Ascending aorta (tissue), 2 donors: ENCODE results near the gene SSC5D. TPM values are rescaled to one million over a fixed set of nuclear protein-coding genes. Genes with fewer than 3 reads are reported as not detected.

Experiments
- DNase-seq, 2 donors: peaks; one replicate each; pipeline ENCODE4 v3.0.0-alpha.2; 2019; ENCODE audit warnings: low spot score in 2 of 2
- H3K27ac ChIP-seq, 2 donors: fragments of 200-600 bp; sonication (generic); one replicate each; pipeline ENCODE4 v1.5.1; 2016 to 2017; ENCODE audit warnings: mild to moderate bottlenecking in 1 of 2
- H3K27me3 ChIP-seq: fragments of 200-600 bp; sonication (generic); one replicate; pipeline ENCODE4 v1.5.1; 2017
- H3K36me3 ChIP-seq, 2 donors: fragments of 200-600 bp; sonication (generic); one replicate each; pipeline ENCODE4 v1.5.1; 2016
- H3K4me1 ChIP-seq, 2 donors: fragments of 200-600 bp; sonication (generic); one replicate each; pipeline ENCODE4 v1.5.1; 2016 to 2017; ENCODE audit warnings: mild to moderate bottlenecking in 1 of 2
- H3K4me3 ChIP-seq, 2 donors: fragments of 200-600 bp; sonication (generic); one replicate each; pipeline ENCODE4 v1.5.1; 2016 to 2017; ENCODE audit warnings: mild to moderate bottlenecking in 1 of 2
- H3K9me3 ChIP-seq, 2 donors: fragments of 200-600 bp; sonication (generic); one replicate each; pipeline ENCODE4 v1.5.1; 2016
- intact Hi-C: fragments of 100-400 bp; cut with DNase I; formaldehyde crosslinking; loops from one replicate; pipeline ENCODE4 v1.15.1; 2023
- total RNA-seq: library from RNA; depleted of rRNA; stranded (reverse); fragments of >200 nt; gene quantifications from one replicate; pipeline ENCODE4 v1.1.0, GENCODE V29; 2016
- TF ChIP-seq, protein P1 (sequence below), 3 experiments: fragments of 200-600 bp in 2 of 3; fragments of 450-650 bp in 1 of 3; sonication (generic) in 2 of 3; IDR thresholded peaks; one replicate each; pipeline ENCODE4 v1.5.1; 2016 to 2019; ENCODE audit warnings: antibody characterized with exemption in 3 of 3, mild to moderate bottlenecking in 1 of 3, moderate library complexity in 1 of 3

SSC5D gene
- total RNA-seq, 1 donor from 2014 or later, result 22.4 TPM

DNA sequence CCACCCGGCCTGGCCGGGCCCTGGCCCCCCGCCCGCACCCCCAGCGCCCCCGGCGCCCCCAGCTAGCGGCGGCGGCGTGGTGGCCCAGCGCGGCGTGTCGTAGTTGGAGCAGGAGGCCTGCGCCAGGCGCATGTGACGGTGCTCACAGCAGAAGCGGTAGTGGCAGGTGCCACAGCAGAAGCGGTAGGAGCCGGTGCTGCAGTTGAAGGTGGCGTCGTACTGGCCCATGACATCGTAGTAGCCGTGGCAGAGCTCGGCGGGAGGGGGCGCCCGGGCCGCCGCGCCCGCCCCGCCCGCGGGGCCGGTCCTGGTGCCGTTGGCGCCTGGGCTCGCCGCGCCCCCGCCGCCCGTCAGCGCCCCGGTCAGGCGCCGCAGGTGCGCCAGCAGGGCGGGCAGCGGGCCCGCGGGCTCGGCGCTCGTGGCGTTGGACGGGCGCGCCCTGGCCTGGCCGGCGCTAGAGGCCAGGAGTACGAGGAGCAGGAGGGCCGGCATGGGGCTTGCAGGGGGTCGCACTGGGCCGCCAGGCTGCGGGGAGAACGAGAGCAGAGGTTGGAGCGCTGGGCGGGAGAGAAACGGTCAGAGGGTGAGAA is 45.8 kb upstream of the SSC5D start:
- DNase-seq, result no peak
- Histone ChIP-seq H3K4me1 (no peaks in the 10 kb centered on the region), H3K9me3 (no peaks in the 10 kb centered on the region), H3K4me3 (no peak overlapping the region), H3K27me3 (peaks cover 19% of the 10 kb centered on the region), H3K27ac (no peak overlapping the region), H3K36me3 (no peaks in the 10 kb centered on the region)
- intact Hi-C loops, result no loop called here
- TF ChIP-seq, protein P1, sequence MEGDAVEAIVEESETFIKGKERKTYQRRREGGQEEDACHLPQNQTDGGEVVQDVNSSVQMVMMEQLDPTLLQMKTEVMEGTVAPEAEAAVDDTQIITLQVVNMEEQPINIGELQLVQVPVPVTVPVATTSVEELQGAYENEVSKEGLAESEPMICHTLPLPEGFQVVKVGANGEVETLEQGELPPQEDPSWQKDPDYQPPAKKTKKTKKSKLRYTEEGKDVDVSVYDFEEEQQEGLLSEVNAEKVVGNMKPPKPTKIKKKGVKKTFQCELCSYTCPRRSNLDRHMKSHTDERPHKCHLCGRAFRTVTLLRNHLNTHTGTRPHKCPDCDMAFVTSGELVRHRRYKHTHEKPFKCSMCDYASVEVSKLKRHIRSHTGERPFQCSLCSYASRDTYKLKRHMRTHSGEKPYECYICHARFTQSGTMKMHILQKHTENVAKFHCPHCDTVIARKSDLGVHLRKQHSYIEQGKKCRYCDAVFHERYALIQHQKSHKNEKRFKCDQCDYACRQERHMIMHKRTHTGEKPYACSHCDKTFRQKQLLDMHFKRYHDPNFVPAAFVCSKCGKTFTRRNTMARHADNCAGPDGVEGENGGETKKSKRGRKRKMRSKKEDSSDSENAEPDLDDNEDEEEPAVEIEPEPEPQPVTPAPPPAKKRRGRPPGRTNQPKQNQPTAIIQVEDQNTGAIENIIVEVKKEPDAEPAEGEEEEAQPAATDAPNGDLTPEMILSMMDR (IDR thresholded peaks at IDR 0.05), result no peak

DNA sequence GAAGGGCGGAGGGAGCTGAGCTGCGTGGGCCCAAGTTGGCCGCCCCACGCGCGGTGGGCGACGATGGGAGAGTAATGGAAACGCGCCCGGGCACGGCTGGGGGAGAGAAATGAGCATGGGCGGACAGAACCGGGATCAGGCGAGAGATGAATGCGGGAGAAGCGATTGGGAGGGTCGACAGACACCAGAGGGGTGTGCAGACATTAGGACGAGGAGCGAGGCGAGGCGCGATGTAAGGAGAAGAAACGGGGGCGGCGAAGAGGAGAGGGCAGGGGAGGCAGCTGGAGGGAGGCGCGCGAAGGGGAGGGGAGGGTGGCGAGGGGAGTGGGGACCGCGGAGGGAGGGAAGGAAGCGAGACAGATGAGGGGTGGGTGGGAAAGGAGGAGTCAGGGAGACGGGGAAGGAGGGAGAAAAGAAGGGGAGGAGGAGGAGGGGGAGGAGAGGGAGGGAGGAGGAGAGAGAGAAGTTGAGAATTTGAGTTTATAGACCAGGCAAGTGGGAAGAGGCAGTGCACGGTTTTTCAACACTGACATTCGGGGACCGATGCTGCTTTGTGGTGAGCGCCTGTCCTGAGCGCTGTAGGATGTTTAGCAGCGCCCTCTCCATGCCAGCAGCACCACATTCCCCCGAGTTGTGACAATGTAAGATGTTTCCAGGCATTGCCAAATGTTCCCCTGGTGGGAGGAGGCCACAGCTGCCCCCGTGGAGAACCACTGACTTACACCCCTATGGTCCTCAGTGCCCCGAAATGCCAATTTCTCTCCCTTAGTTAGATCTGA is 45.0 kb upstream of the SSC5D start, which contains the start of gene SHISA7:
Gene SHISA7, minus strand, starts transcription at position 256 of the 779 bp plus-strand sequence. CDS start 437 bp downstream, outside the sequence.
- Histone ChIP-seq H3K9me3 (no peaks in the 10 kb centered on the region), H3K27ac (no peak within 1 kb of the TSS), H3K4me3 (no peak within 1 kb of the TSS), H3K36me3 (no peaks in the 10 kb centered on the region), H3K4me1 (no peaks in the 10 kb centered on the region), H3K27me3 (peaks cover 15% of the 10 kb centered on the region)
- intact Hi-C loops, result no loop called here
- TF ChIP-seq, protein P1 (IDR thresholded peaks at IDR 0.05), result no peak
- no peak for DNase-seq

DNA sequence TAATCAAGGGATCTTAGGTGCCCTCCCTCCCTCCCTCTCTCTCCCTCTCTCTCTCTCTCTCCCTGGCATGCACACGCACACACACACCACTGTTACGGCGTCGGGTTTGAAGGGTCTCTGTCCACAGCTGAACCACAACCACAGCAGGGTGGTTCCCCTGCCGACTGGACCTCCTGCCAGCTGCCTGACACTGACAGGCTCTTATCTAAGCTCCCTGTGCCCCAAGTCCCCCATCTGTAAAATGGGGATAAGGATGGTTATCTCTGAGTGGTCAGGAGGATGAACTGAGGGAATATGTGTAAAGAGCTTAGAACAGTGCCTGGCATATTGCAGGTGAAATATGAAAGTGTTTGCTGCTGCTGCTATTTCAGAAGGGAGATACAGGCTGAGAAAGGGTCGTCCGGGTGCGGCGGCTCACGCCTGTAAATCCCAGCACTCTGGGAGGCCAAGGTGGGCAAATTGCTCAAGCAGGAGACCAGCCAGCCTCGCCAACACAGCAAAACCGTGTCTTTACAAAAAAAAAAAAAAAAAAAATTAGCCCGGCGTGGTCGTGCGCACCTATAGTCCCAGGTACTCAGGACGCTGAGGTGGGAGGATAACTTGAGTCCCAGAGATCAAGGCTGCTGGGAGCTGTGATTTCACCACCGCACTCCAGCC is 44.3 kb upstream of the SSC5D start:
- DNase-seq, result no peak
- Histone ChIP-seq H3K27me3 (peaks cover 15% of the 10 kb centered on the region), H3K4me1 (no peaks in the 10 kb centered on the region), H3K9me3 (no peaks in the 10 kb centered on the region), H3K4me3 (no peak overlapping the region), H3K27ac (no peak overlapping the region), H3K36me3 (no peaks in the 10 kb centered on the region)
- TF ChIP-seq, protein P1 (IDR thresholded peaks at IDR 0.05), result no peak
- intact Hi-C loops, result no loop called here

DNA sequence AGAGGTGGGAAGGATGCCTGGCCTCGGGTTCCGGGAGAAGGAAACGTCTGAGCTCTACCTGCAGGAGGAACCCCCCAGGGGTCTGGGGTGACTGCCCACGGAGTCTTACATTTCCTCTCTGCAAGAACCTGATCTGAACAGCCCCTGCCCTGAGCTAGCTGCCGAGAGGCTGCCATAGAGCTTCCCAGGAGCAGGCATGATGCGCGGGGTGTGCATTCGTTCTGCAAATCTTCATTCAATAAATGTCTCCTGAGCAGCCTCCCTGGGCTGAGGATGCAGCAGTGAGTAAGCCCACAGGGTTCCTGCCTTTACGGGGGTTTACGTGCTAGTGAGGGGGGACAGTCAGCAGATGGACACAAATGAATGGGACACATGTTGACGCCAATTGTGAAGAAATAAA is 43.6 kb upstream of the SSC5D start:
- Histone ChIP-seq H3K27me3 (peaks cover 15% of the 10 kb centered on the region), H3K4me3 (no peak overlapping the region), H3K9me3 (no peaks in the 10 kb centered on the region), H3K4me1 (no peaks in the 10 kb centered on the region), H3K36me3 (no peaks in the 10 kb centered on the region), H3K27ac (no peak overlapping the region)
- no peak for DNase-seq
- TF ChIP-seq, protein P1 (IDR thresholded peaks at IDR 0.05), result no peak
- intact Hi-C loops, result no loop called here

DNA sequence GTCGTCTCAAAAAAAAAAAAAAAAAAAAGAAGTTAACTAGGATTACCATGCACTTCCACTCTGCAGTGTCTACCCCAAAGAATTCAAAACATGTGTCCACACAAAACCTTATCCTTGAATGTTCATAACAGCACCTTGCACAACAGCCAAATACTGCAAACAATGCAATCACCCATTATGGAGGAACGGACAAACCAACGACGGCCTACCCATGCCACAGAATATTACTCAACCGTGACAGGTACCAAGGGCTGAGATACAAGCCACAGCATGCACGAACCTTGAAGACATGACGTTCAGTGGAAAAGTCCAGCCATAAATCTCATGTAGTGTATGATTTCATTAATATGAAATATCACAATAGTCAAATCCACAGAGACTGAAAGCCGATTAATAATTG is 42.2 kb upstream of the SSC5D start:
- H3K4me3 ChIP-seq, result no peak overlapping the region
- TF ChIP-seq, protein P1 (IDR thresholded peaks at IDR 0.05), result no peak
- H3K9me3 ChIP-seq, result no peaks in the 10 kb centered on the region
- H3K36me3 ChIP-seq, result no peaks in the 10 kb centered on the region
- intact Hi-C loops, result no loop called here
- no peak for DNase-seq
- peaks cover 8% of the 10 kb centered on the region for H3K27me3 ChIP-seq
- no peaks in the 10 kb centered on the region for H3K4me1 ChIP-seq
- no peak overlapping the region for H3K27ac ChIP-seq
